ENCODE measurements around the gene FARS2.
"Not testable (repeated sequence)": the region's sequence is repeated elsewhere in the genome, so short reads cannot be mapped to it uniquely, and the experiment has no call there.

Gene FARS2

DNA sequence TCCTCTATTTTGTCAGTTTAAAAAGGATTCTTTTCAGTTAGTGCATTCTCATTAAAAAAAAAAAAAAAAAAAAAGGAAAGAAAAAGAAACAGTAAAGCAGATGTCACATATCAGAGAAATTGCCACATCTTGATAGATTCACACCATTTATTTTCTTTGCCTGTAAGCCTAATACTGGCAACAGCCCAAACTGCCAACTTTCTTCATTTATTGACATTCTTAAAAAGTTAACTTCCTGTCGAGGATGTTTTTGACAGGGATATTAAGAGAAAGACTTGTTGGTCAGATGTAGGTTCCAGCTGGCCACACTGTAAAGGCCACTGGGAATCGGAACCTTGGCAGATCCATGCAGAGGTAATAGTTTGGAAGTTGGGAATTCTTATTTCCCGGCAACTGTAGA, 412.8 kb downstream of the FARS2 start:
- no peak for DNase-seq

DNA sequence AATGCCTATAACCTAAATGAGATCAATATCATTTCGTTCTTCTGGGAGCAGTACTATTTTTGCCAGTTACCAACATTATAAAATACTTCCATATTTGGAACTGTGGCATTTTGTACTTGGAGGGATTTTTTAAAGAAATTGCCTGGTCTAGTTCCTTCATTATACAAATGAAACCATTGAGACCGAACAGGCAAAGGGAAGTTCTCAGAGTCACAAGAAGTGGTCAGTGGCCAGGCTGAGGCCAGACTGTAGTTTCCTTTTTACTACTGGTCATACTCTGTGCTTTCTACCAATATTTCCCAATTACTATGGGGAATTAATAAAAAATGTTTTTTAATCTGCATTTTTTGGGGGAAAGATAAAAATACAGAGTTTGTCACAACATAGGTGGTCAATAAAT, 413.4 kb downstream of the FARS2 start:
- DNase-seq = no peak

DNA sequence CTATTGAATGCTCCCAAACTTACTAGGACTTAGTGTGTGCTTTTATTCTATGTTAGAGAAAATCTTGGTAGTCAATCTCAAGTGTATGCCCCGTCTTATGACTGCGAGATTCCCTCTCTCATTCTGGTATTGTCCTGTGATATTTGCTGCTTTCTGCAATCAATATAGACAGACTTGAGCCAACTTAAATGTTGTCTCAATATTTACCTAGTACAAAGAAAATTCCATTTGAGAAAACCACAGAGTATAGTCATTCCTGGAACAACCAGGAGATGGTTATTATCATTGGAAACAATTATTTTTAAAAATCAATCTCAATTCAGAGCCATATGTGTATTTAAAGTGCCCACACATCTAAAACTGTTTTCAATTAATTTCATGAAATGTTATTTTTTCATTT, 415.4 kb downstream of the FARS2 start:
- no peak for DNase-seq

DNA sequence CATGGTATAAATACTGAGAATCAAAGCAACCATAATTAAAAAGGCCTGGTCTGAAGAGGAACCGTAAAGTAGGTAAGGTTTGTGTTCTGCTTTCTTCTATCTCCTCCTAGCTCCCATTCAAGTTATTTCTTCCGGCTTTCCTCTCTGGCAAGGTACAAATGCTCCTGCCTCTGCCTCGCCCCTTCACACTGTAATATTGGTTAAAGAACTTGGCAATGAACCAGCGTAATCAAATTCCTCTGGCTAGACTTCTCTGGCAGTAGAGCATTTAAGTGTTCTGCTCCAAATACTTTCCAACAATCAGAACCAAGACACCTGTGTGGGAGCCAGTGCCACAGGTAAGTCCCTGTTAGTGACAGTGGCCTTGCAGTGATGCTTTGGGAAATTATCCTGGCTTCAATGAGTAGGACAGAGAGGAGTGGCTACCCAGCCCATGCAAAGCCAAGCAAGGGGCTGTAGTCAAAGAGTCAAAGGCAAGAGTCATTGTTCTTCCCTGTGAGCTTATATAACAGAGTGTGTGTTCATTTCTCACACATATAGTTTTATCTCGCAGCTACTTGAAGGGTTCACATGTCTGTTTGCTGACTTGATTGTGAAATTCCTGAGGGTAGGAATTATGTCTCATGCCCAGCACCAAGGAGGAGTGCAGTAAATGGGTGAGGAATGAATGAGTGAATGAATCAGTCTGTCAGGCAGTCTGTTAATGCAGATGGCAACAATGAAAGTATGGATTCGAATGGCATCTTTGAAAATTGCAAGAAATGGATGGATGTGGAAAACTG, 416.1 kb downstream of the FARS2 start:
- DNase-seq = no peak

DNA sequence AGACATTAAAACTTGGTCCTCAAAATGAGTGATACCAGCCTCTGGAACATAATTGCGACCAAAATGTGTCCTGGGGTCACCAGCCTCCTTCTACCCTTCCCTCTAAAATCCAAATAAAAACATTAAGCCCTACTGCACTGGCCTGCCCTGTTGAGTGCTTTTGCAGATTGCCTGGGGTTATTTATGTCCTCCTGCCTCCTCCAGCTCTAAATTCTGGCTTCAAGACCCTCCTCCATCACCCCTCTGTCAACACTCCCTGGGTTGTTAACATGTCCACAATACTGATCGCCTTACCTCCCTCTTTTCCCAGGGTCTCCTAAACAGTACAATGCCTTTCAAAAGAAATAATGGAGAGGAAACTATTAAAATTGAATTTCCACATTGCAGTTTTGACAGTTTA, 418.0 kb downstream of the FARS2 start:
- no peak for DNase-seq

DNA sequence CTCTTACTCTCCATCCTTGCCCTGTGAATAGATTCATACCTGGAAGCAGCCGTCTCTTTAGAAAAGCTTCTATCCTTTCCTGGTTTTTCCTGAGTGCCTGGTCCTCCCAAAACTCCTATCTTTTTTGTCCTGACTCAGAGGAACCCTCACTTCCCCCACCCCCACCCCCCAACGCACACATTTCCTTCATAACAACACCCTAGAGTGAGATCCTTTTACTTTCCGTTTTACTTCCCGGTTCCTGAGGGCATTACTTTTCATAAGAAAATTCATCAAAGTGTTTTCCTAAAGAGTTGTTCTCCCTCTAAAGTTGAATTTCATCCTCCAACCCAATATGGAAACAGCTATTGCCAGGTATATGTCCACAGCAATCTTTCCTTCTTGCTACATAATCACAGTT, 418.4 kb downstream of the FARS2 start:
- DNase-seq = no peak

DNA sequence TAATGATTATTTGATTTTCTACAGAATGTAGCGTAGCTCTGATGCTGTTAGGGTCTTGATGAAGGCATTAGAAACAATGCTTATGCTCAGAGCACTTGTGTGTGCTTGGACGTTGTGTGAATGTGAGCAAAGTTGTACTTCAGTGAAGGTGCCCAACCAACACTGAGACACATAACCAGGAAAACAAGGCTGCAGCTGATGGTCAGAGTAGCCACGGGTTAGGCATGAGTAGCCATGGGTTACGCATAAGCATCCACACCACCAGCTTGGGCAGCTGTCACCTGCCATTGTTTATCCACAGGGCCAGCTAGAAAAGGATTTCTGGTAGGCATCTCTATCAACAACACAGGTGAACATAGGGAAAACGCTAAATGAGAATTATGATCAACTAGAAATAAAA, 418.8 kb downstream of the FARS2 start:
- DNase-seq = no peak

DNA sequence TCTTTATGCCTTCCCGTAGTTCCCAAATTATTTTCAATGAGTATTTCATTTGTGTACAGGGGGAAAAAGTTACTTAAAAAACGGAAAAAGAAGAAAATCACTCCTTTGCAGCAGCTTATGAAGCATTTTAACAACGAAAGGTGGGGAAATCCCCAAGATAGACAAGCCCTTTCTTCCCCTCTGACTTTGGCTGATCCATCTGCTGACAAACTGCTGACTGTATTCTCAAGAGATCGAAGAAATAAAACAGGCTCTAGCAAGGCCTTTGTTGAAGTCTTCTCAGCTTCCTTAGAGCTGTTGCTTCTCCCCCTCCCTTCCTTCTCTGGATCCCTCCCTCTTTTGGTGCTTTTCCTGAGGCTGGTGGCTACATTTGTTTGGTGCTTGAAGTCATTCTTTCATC, 420.2 kb downstream of the FARS2 start:
- DNase-seq = no peak

DNA sequence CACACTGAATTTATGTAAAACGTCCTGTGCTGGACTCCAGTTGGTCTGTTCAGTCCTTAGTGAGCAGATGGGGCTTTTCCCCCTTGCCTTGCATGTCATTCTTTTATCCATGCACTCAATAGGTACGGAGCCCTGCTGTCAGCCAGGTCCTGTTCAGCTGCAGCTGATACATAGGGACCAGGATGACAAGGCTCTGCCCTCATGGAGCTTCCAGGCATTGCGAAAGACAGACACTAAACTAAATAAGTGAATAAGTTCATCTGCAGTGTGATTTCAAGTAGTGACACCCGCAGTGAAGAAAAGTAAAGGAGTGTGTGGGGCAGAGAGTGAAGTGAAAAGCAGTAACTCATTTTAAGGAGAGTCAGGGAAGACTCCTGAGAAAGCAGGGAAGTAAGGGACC, 421.2 kb downstream of the FARS2 start:
- DNase-seq = no peak

DNA sequence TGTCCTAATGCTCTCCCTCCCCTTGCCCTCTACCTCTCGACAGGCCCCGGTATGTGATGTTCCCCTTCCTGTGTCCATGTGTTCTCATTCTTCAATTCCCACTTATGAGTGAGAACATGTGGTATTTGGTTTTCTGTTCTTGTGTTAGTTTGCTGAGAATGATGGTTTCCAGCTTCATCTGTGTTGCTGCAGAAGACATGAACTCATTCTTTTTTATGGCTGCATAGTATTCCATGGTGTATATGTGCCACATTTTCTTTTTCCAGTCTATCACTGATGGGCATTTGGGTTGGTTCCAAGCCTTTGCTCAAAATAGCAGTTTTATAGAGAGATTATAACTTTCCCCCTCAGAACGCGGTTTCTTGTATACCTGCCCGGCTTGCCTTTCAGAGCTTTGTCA, 422.4 kb downstream of the FARS2 start:
- not testable (repeated sequence) for DNase-seq

DNA sequence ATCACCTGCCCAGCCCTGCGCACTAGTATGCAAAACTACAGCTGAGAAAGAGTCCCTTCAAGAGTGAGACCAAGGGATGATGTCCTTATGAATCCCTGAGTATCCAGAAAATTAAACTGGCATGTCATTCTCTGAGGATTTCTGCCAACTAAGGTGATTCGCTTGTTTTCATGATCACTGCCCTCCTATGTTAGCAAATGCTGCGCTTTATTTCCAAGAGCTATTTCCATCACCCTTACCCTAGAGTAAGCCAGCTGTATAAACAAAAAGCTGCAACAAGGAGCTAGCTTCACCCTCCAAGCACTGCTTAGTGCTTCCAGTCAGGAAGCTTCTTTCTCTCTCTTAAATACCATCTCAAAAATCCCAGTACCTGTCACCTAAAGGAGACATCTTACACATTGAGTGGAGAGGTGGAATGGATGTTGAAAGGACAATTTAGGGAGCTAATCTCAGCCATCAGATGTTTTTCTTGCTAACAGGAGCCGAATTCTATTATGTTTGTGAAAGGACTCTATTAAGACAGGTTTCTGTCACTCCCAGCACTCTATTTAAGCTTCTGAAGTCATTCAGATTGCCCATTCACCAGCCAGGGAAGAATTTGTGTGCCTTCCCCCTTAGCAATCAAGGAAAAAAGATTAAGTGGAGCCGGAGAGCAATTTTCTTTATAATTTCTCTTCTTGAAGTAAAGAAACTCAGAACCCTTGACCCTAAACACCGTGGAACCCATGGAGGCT, 423.2 kb downstream of the FARS2 start:
- DNase-seq = no peak

DNA sequence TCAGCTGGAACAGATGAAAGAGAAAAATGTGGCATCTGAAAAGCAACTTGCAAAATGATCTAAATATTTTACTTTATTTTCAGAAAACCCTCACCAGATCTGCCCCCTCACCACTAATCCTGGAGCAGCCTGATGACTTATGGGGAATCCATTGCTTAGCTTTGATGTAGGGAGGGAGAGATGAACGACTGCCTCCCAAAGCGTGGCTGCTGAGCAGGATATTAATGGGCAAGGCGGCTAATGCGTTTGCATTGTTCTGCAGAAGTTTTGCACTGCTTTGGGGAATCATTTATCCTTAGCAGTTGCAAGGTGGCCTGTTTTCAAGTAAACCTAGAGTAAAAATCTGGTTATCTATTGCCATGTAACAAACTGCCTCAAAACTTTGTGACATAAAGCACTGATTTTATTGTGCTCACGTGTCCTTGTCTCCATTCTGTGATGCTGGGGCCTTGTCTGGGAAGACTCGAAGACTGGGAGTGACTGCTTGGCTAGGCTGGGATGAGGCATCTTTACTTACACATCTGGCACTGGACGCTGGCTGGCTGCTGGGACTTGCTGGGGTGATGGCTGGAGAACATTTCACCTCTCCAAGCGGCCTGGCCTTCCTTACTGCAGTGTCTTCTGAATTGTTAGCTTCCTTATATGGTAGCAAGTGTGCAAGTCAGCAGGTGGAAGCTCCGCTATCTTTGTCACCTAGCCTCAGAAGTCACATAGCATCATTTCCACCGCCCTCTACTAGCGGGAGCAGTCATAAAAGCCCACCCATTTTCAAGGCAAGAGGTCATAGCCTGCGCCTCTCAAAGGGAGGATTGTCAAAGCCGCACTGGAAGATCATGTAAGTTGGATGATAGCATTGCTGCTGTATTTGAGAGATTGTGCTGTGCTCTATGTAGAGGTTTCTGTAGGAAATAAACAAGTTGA, 432.2 kb downstream of the FARS2 start:
- DNase-seq = no peak

DNA sequence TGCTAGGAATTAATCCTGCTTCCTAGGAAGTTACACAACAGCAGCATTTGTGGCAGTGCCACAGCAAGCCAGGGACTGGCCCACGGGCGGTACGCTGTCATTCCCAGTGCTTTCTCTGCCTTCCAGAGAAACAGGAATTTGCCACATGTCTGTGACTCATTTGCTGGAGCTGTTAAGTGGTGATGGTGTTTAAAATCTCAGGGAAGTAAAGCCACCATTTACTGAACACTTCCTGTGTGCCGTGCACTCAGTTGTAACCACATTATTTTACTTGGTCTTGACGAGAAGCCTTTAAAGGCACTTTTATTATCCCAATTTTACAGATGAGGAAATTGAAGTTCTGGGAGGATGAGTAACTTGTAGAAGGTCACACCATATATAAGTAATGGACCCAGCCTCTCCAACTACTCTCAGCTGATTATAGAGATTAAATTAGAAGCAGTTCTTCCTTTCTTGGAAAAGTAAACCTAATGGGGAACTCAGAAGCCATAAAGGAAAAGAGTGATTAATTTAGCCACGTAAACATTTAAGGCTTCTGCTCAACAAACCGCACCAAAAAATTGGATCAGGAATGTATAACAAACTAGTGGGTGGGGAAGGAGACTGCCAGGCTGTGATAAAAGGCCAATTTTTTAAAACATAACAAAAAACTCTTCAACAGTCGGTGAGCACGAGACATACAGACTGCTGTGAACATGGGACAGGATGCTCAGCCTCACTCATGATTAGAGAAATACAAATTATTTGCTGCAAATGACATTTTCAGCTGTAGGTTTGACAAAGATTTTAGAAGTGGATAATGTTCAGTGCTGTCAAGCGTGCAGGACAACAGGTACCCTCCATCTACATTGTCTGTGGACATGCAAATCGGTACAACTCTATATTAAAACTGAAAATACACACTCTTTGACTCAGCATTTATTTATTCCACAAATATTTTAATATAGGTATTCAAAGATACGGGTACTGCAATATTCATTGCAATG, 434.2 kb downstream of the FARS2 start:
- DNase-seq = no peak

DNA sequence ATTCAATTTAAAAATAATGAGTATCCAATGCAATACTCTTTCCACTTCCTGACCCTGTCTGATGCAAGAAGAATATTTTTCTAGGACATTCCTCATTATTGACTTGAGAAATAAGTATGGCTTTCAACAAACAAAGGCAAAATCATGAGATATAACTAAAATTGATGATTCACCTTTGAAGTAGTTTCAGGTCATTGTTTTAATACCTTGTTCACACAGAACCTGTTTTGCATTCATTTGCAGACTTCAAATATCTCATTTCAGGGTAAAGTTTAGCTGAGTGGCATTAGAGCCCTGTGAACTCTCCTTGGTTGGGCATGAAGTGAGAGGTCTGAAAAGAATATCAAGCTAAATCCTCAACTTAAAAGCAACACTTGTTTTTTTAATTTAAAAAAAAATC, 436.2 kb downstream of the FARS2 start:
- DNase-seq = no peak

DNA sequence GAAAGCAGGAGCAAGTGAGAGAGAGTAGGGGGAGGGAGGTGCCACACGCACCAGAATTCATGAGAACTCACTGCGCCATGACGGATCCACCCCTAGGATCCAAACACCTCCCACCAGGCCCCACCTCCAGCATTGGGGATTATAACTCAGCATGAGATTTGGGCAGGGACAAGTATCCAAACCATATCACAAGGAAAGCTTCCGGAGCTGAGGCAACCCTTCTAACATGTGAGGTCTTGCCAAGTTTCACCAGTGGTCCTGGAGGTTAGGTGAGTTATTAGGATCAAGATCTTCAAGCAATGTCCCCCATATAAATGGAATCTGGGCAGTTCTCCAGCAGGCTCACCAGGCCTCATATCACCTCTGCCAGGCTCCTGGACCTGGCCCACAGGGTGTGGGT, 437.0 kb downstream of the FARS2 start:
- no peak for DNase-seq

DNA sequence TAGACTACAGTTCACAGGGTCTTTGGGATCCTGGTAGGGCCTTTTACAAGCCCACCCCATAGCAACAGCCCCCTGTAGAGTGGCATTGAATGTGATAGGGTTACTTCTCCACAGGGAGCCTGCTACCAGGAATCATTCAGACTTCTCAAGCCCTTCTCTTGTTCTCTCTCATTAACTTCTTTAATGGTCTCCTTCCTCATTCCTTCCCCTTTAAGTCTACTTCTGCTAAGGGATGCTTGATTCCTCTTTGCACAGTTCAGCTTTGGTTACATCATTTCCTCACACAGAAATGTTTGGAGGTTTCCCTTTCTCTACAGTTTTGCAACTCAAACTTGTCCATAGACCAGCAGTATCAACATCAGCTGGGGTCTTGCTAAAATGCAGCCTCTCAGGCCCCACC, 437.8 kb downstream of the FARS2 start:
- not testable (repeated sequence) for DNase-seq

DNA sequence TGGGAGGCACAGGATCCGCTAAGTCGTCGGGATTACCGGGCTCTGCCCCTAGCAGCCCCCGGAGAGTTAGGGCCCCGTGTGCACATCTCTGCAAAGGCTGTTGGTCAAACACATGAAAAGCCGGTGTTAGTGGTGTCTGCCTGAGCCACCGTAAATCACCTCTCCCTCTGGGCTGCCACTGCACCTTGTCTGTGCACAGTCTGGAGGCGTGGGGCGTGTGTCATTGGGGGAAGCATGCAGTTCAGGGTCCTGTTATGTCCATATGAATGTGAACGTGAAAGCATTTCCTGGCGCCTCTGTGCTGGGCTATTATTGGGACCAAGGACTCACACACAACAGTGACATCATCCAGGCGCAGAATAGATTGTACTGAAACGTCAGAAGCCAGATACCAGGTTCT, 439.9 kb downstream of the FARS2 start:
- no peak for DNase-seq

DNA sequence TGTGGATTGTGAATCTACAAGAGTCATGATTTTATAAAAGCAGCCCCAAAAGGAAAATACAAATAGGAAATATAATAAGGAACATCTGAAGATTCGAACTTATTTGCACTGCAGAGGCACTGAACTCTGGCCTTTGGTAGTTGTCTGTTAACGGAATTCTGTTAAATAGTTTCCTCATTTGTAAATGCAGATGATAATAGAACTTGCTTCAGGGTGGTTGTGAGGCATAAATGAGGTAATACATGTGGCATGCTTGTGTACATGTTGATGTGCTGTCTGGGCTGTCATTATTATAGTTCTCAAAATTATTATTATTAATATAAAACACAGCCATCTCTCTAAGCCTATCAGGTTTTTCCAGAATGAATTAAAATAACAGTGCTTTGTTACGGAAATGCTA, 443.4 kb downstream of the FARS2 start:
- no peak for DNase-seq

DNA sequence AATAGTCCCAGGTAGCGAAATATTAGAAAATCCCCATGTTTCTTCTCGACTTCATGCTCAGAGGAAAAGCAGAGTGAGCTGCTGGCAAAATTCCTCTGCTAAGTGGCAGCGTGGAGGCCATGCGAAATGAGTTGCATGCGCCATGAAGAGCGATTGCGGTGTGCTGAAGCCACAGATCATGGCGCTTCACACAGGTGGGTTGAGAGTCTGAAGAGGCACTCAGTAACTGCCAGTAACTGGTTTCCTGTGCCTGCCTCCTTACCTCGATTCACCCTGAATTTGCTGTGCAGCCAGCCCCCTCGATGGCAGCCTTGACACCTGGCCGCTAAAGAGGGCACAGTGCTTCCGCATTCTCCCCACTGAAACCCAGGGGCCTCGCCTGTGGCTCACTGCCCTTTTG, 443.9 kb downstream of the FARS2 start:
- DNase-seq = no peak

DNA sequence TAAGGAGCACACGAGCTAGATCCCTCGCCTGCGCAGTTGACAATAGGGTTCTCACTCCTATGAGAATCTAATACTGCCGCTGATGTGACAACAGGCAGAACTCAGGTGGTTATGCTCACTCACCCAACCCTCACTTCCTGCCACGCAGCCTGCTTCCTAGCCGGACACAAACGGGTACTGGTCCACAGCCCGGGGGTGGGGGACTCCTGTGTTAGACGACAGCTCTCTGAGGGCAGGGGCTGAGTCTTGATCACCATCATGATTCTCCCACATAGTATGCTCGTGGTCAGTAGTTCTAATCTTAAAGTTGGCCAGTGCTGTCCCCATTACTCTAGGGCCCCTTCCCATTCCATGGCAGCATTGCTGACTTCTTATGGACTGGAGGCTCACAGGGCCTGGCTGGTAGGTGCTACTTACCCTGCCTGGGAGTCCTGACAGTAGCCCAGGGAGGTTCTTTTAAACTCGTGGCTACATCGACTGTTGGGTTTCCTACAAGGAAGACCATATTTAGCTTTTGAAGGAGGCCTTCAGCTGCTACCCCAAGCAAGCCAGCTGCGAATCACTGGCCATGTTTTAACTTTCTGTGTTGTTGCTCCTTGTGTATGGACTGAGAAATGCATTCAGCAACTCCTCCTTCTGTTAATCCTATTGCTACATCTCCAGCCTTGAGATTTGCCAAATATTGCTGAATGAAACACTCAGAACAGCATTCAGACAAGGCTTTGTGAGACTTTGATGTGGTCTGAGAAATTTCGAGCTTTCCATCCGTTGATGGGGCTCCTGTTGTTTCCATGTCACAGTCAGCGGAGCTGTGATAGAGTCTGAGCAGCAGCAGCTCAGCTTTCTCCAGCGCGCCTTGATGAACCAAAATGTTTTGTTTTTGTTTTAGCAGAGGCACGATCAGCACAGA, 445.1 kb downstream of the FARS2 start:
- no peak for DNase-seq
